ENCODE data around the gene TENT5C. TPM values are rescaled to one million over a fixed set of nuclear protein-coding genes. Genes with fewer than 3 reads are reported as not detected.

The TENT5C gene
- total and polyA plus RNA-seq, 9 of the 15 experiments (the other 6 are each of a cell fraction or from before 2014, with no cell fraction given): 1.8 to 7.7 (median 4.0) TPM

- TF ChIP-seq SIX5 (IDR thresholded peaks at IDR 0.05; ENCODE audit: borderline replicate concordance in 1 of 2, insufficient read depth in 1 of 2, low read depth in 1 of 2, low read length in 2 of 2): no peak
- TF ChIP-seq RCOR1 (IDR thresholded peaks at IDR 0.05; ENCODE audit: borderline replicate concordance in 1 of 2, low read depth in 2 of 2, low read length in 2 of 2): peak; percentile 93 to 99
- peak; percentile 82 for TF ChIP-seq CREM (IDR thresholded peaks at IDR 0.05; ENCODE audit: low read depth)
- no peak for TF ChIP-seq ZNF644 (tag; IDR thresholded peaks at IDR 0.05; ENCODE audit: low read depth)
- TF ChIP-seq XRCC4 (IDR thresholded peaks at IDR 0.05; ENCODE audit: extremely low read depth, insufficient read depth, insufficient read length): no peak
- no peak for TF ChIP-seq ZNF140 (CRISPR knock-in tag; IDR thresholded peaks at IDR 0.05)
- peak; percentile 51; the same call in 1 of the 2 replicates for TF ChIP-seq ZNF23 (CRISPR knock-in tag; IDR thresholded peaks at IDR 0.05)
- peak; percentile 70 for TF ChIP-seq RBBP5 (IDR thresholded peaks at IDR 0.05; ENCODE audit: borderline replicate concordance, insufficient read depth, low read length, poor library complexity, severe bottlenecking)
- TF ChIP-seq ZNF764 (CRISPR knock-in tag; IDR thresholded peaks at IDR 0.05; ENCODE audit: low read depth): no peak
- no peak for TF ChIP-seq ELK1 (CRISPR knock-in tag; IDR thresholded peaks at IDR 0.05)
- no peak for TF ChIP-seq SREBF2 (CRISPR knock-in tag; IDR thresholded peaks at IDR 0.05)
- TF ChIP-seq ETS1 (conservative IDR thresholded peaks at IDR 0.05; ENCODE audit: control insufficient read depth, low read depth, low read length): 0 out of 2 replicates have a peak, but pooled peaks have one; percentile 42
- 0 out of 2 replicates have a peak, but pooled peaks have one; percentile 62 for TF ChIP-seq TARDBP (IDR thresholded peaks at IDR 0.05)
- no peak for TF ChIP-seq DIDO1 (tag; IDR thresholded peaks at IDR 0.05; ENCODE audit: low read depth)
- TF ChIP-seq MCM3 (IDR thresholded peaks at IDR 0.05): no peak
- no peak for TF ChIP-seq TSC22D4 (tag; IDR thresholded peaks at IDR 0.05)
- TF ChIP-seq NFRKB (IDR thresholded peaks at IDR 0.05; ENCODE audit: low read depth): no peak
- TF ChIP-seq, protein P1, sequence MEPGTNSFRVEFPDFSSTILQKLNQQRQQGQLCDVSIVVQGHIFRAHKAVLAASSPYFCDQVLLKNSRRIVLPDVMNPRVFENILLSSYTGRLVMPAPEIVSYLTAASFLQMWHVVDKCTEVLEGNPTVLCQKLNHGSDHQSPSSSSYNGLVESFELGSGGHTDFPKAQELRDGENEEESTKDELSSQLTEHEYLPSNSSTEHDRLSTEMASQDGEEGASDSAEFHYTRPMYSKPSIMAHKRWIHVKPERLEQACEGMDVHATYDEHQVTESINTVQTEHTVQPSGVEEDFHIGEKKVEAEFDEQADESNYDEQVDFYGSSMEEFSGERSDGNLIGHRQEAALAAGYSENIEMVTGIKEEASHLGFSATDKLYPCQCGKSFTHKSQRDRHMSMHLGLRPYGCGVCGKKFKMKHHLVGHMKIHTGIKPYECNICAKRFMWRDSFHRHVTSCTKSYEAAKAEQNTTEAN (CRISPR knock-in tag; IDR thresholded peaks at IDR 0.05): no peak
- 0 out of 2 replicates have a peak, but pooled peaks have one; percentile 26 for TF ChIP-seq ZBTB33 (CRISPR knock-in tag; IDR thresholded peaks at IDR 0.05)
- no peak for TF ChIP-seq PRPF4 (IDR thresholded peaks at IDR 0.05; ENCODE audit: insufficient read depth, low read depth, low read length, poor library complexity, severe bottlenecking)
- TF ChIP-seq POLR2H (tag; IDR thresholded peaks at IDR 0.05; ENCODE audit: low read depth): no peak
- TF ChIP-seq MECOM (CRISPR knock-in tag; IDR thresholded peaks at IDR 0.05): peak; percentile 66
- TF ChIP-seq ZKSCAN8 (CRISPR knock-in tag; IDR thresholded peaks at IDR 0.05): peak; percentile 71; the same call in 1 of the 2 replicates
Observed at GRCh38 chr1:117613249-117613968, 7.6 kb downstream of the TENT5C start (continued).

Data from K562 (cell line).